Measurements from ENCODE around the gene CGB7. TPM values are rescaled to one million over a fixed set of nuclear protein-coding genes. Genes with fewer than 3 reads are reported as not detected.

CGB7 gene
- total RNA-seq, 1 donor from 2014 or later = 7.1 TPM

DNA sequence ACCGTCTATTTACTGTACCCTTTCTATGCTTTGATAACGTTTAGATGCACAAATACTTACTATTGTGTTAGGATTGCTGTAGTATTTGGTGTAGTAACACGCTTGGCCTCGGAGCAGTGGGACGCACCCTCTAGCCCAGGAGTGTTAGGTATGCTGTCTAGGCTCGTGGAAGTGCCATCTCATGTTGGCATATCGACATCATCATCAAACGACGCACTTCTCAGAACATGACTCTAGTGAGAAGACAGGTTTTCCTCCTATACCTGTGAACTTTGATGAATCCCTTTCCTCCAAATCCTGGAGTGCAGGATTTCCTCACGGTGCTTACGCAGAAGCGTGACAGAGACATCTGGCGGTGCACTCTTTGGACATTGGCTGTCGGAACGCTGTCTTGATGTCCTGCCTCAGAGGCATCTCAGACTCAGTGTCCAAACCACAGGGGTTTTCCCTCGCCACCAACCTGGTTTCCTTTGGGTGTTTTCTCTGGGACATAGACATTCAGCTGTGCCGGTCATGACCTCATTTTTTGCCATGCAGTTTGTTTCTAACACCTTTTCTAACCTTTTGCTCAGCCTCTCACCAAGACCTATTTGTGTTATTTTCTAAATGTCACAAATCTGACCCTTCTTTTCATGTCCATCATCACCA lies 34.0 kb upstream of the CGB7 start:
- peaks cover 42% of the 10 kb centered on the region for H3K36me3 ChIP-seq (ENCODE audit: insufficient read depth, low read length)
- H3K27ac ChIP-seq (ENCODE audit: low read depth, low read length) = no peak overlapping the region
- no peaks in the 10 kb centered on the region for H3K9me3 ChIP-seq (ENCODE audit: insufficient read depth, low read depth, low read length)
- no peak for TF ChIP-seq EZH2 (IDR thresholded peaks at IDR 0.05; ENCODE audit: insufficient read depth, low read length)
- TF ChIP-seq, protein P1, sequence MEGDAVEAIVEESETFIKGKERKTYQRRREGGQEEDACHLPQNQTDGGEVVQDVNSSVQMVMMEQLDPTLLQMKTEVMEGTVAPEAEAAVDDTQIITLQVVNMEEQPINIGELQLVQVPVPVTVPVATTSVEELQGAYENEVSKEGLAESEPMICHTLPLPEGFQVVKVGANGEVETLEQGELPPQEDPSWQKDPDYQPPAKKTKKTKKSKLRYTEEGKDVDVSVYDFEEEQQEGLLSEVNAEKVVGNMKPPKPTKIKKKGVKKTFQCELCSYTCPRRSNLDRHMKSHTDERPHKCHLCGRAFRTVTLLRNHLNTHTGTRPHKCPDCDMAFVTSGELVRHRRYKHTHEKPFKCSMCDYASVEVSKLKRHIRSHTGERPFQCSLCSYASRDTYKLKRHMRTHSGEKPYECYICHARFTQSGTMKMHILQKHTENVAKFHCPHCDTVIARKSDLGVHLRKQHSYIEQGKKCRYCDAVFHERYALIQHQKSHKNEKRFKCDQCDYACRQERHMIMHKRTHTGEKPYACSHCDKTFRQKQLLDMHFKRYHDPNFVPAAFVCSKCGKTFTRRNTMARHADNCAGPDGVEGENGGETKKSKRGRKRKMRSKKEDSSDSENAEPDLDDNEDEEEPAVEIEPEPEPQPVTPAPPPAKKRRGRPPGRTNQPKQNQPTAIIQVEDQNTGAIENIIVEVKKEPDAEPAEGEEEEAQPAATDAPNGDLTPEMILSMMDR (IDR thresholded peaks at IDR 0.05; ENCODE audit: insufficient read depth, low read depth, low read length) = no peak
- H3K4me2 ChIP-seq (ENCODE audit: low read length) = no peak overlapping the region
- Mint-ChIP-seq H3K27me3 (ENCODE audit: low read depth, unreplicated experiment) (no peaks in the 10 kb centered on the region), H3K36me3 (ENCODE audit: low read depth, unreplicated experiment) (peaks cover 24% of the 10 kb centered on the region), H3K27ac (ENCODE audit: unreplicated experiment) (no peak overlapping the region), H3K4me1 (ENCODE audit: low read depth, unreplicated experiment) (peaks cover 4% of the 10 kb centered on the region), H3K4me3 (ENCODE audit: unreplicated experiment) (no peak overlapping the region), H3K9me3 (ENCODE audit: unreplicated experiment) (no peaks in the 10 kb centered on the region)
- peaks cover 84% of the 10 kb centered on the region for H3K79me2 ChIP-seq (ENCODE audit: insufficient read depth, low read length)
- no peak overlapping the region for H3K9ac ChIP-seq (ENCODE audit: low read length)
- peaks cover 88% of the 10 kb centered on the region for H4K20me1 ChIP-seq (ENCODE audit: insufficient read depth, low read length)
- no peak overlapping the region for H3K4me3 ChIP-seq (ENCODE audit: insufficient read depth, low read depth, low read length)
- DNase-seq (ENCODE audit: low read depth) (no peak), FAIRE-seq (no peak)
- peaks cover 9% of the 10 kb centered on the region for H3K4me1 ChIP-seq (ENCODE audit: insufficient read depth, low read length)
- no peaks in the 10 kb centered on the region for H3K27me3 ChIP-seq (ENCODE audit: insufficient read depth, low read length)
- H2AFZ ChIP-seq (ENCODE audit: low read depth, low read length) = no peak overlapping the region

- peak overlapping the region; percentile 81 for H3K4me3 ChIP-seq (ENCODE audit: insufficient read depth, low read depth, low read length)
- H3K9ac ChIP-seq (ENCODE audit: low read length) = peak overlapping the region; percentile 94
- Mint-ChIP-seq H3K4me1 (ENCODE audit: low read depth, unreplicated experiment) (peaks cover 4% of the 10 kb centered on the region), H3K27me3 (ENCODE audit: low read depth, unreplicated experiment) (no peaks in the 10 kb centered on the region), H3K4me3 (ENCODE audit: unreplicated experiment) (peak overlapping the region; percentile 99), H3K9me3 (ENCODE audit: unreplicated experiment) (no peaks in the 10 kb centered on the region), H3K27ac (ENCODE audit: unreplicated experiment) (peak overlapping the region; percentile 95), H3K36me3 (ENCODE audit: low read depth, unreplicated experiment) (peaks cover 18% of the 10 kb centered on the region)
- H2AFZ ChIP-seq (ENCODE audit: low read depth, low read length) = no peak overlapping the region
- DNase-seq (ENCODE audit: low read depth) = no peak
- peak overlapping the region; percentile 95 for H3K4me2 ChIP-seq (ENCODE audit: low read length)
- no peaks in the 10 kb centered on the region for H3K27me3 ChIP-seq (ENCODE audit: insufficient read depth, low read length)
- no peak for FAIRE-seq
- peaks cover 19% of the 10 kb centered on the region for H3K4me1 ChIP-seq (ENCODE audit: insufficient read depth, low read length)
- H3K36me3 ChIP-seq (ENCODE audit: insufficient read depth, low read length) = peaks cover 23% of the 10 kb centered on the region
- TF ChIP-seq, protein P1 (IDR thresholded peaks at IDR 0.05; ENCODE audit: insufficient read depth, low read depth, low read length) = no peak
- no peak for TF ChIP-seq EZH2 (IDR thresholded peaks at IDR 0.05; ENCODE audit: insufficient read depth, low read length)
- peaks cover 58% of the 10 kb centered on the region for H3K79me2 ChIP-seq (ENCODE audit: insufficient read depth, low read length)
- peaks cover 54% of the 10 kb centered on the region for H4K20me1 ChIP-seq (ENCODE audit: insufficient read depth, low read length)
- H3K9me3 ChIP-seq (ENCODE audit: insufficient read depth, low read depth, low read length) = peaks cover 3% of the 10 kb centered on the region
- peak overlapping the region; percentile 91 for H3K27ac ChIP-seq (ENCODE audit: low read depth, low read length)
Observed at GRCh38 chr19:49086296-49086695, 28.7 kb upstream of the CGB7 start.

GRCh38 chr19:49085868-49086232 lies 28.3 kb upstream of the CGB7 start:
- Histone ChIP-seq H3K4me3 (ENCODE audit: insufficient read depth, low read depth, low read length) (peak overlapping the region; percentile 81), H3K4me2 (ENCODE audit: low read length) (peak overlapping the region; percentile 95), H3K9me3 (ENCODE audit: insufficient read depth, low read depth, low read length) (peaks cover 3% of the 10 kb centered on the region), H3K79me2 (ENCODE audit: insufficient read depth, low read length) (peaks cover 53% of the 10 kb centered on the region), H3K27ac (ENCODE audit: low read depth, low read length) (peak overlapping the region; percentile 91), H2AFZ (ENCODE audit: low read depth, low read length) (peak overlapping the region; percentile 83), H4K20me1 (ENCODE audit: insufficient read depth, low read length) (peaks cover 49% of the 10 kb centered on the region), H3K36me3 (ENCODE audit: insufficient read depth, low read length) (peaks cover 20% of the 10 kb centered on the region), H3K27me3 (ENCODE audit: insufficient read depth, low read length) (no peaks in the 10 kb centered on the region), H3K4me1 (ENCODE audit: insufficient read depth, low read length) (peaks cover 19% of the 10 kb centered on the region), H3K9ac (ENCODE audit: low read length) (peak overlapping the region; percentile 94)
- Mint-ChIP-seq H3K27me3 (ENCODE audit: low read depth, unreplicated experiment) (no peaks in the 10 kb centered on the region), H3K9me3 (ENCODE audit: unreplicated experiment) (no peaks in the 10 kb centered on the region), H3K36me3 (ENCODE audit: low read depth, unreplicated experiment) (peaks cover 17% of the 10 kb centered on the region), H3K4me3 (ENCODE audit: unreplicated experiment) (peak overlapping the region; percentile 99), H3K4me1 (ENCODE audit: low read depth, unreplicated experiment) (peaks cover 4% of the 10 kb centered on the region), H3K27ac (ENCODE audit: unreplicated experiment) (peak overlapping the region; percentile 95)
- FAIRE-seq (no peak), DNase-seq (ENCODE audit: low read depth) (no peak)
- no peak for TF ChIP-seq EZH2 (IDR thresholded peaks at IDR 0.05; ENCODE audit: insufficient read depth, low read length)
- TF ChIP-seq, protein P1 (IDR thresholded peaks at IDR 0.05; ENCODE audit: insufficient read depth, low read depth, low read length) = no peak

All from astrocyte (in vitro differentiated cells and primary cell).